Skeletal muscle cell (primary cell): ENCODE data around the gene DYRK4.
"Not testable (repeated sequence)": the region's sequence is repeated elsewhere in the genome, so short reads cannot be mapped to it uniquely, and the experiment has no call there.

Experiments used
- DNase-seq: peaks from one replicate; pipeline ENCODE4 v3.0.0-alpha.2; 2010; ENCODE audit warnings: low read depth
- H3K4me3 ChIP-seq: 2 replicates; pipeline ENCODE4 v1.5.1; 2011; ENCODE audit warnings: low read depth, mild to moderate bottlenecking, control low read depth, low read length, moderate library complexity

Gene DYRK4, protein sequence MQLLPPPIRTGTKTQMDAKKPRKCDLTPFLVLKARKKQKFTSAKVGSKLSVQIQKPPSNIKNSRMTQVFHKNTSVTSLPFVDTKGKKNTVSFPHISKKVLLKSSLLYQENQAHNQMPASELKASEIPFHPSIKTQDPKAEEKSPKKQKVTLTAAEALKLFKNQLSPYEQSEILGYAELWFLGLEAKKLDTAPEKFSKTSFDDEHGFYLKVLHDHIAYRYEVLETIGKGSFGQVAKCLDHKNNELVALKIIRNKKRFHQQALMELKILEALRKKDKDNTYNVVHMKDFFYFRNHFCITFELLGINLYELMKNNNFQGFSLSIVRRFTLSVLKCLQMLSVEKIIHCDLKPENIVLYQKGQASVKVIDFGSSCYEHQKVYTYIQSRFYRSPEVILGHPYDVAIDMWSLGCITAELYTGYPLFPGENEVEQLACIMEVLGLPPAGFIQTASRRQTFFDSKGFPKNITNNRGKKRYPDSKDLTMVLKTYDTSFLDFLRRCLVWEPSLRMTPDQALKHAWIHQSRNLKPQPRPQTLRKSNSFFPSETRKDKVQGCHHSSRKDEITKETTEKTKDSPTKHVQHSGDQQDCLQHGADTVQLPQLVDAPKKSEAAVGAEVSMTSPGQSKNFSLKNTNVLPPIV

GRCh38 chr12:4562034-4562657, at the start of gene DYRK4:
Gene DYRK4, plus strand, starts transcription at chr12:4562208. Its CDS starts 38 bp downstream, at chr12:4562246.
- peak within 1 kb of the TSS; percentile 47 for H3K4me3 ChIP-seq
- DNase-seq: peak; percentile 42

DNA sequence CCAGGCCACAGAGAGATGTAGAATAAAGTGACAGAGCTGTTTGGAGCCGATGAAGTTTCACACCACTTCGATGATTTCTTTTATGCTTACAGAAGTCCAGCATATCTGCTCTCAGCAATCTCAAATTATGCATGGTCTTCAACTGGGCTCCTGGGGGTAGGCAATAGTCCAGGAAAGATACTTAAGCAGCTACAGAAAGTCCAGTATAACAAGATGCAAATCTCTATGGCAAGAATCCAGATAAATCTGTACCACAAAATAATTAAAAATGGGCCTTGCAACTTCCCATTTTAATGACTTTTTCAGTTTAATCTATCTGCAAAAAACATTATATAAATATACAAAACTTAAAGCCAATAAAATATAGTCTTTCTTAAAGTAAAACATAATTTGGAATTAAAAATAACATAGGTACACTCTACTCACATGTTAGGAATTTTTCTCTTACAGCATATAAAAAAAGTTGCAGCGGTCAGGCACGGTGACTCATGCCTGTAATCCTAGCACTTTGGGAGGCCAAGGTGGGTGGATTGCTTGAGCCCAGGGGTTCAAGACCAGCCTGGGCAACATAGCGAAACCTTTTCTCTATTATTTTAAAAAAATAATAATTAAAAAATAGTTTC, 43.8 kb upstream of the DYRK4 start:
- H3K4me3 ChIP-seq: no peak overlapping the region
- peak; percentile 32 for DNase-seq

DNA sequence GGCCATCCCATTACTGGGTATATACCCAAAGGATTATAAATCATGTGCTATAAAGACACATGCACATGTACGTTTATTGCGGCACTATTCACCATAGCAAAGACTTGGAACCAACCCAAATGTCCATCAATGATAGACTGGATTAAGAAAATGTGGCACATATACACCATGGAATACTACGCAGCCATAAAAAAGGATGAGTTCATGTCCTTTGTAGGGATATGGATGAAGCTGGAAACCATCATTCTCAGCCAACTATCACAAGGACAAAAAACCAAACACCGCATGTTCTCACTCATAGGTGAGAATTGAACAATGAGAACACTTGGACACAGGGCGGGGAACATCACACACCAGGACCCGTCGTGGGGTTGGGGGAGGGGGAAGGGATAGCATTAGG, 38.6 kb upstream of the DYRK4 start:
- not testable (repeated sequence) for DNase-seq, H3K4me3 ChIP-seq

DNA sequence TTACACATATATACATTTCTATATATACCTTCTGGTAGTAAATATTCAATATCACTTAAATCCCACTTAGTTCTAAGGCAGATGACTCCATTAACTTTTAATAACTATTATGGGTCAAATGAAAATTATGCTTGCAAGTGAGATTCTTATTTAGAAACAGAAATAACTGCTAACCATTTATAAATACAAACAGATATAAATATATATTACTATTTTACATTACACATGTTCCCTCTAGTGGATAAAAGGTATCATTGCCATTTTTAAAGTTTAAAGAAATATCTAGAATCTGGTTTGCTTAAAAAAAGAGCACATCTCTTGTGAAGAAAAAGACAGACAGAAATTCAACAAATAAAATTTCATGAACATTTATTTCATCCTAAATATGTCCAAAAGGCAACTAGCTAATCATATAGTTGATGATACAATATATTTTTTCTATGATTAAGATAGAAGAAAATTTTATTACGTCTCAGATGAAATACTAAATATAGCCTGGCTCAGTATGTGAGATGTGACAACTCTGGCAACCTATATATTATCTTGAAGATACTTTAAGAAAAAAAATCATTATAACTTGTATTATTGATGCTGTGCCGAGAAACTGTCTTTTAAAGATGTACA, 35.0 kb upstream of the DYRK4 start:
- no peak for DNase-seq

GRCh38 chr12:4530160-4530559, 31.8 kb upstream of the DYRK4 start:
- no peak overlapping the region for H3K4me3 ChIP-seq

More for the DNA sequence above, 35.0 kb upstream of the DYRK4 start:
- no peak overlapping the region for H3K4me3 ChIP-seq

GRCh38 chr12:4530982-4531586, 30.9 kb upstream of the DYRK4 start:
- H3K4me3 ChIP-seq: no peak overlapping the region
- no peak for DNase-seq

More at GRCh38 chr12:4530160-4530559, 31.8 kb upstream of the DYRK4 start:
- no peak for DNase-seq

- DNase-seq: no peak
- no peak overlapping the region for H3K4me3 ChIP-seq
Observed at GRCh38 chr12:4535092-4535491, 26.9 kb upstream of the DYRK4 start.

DNA sequence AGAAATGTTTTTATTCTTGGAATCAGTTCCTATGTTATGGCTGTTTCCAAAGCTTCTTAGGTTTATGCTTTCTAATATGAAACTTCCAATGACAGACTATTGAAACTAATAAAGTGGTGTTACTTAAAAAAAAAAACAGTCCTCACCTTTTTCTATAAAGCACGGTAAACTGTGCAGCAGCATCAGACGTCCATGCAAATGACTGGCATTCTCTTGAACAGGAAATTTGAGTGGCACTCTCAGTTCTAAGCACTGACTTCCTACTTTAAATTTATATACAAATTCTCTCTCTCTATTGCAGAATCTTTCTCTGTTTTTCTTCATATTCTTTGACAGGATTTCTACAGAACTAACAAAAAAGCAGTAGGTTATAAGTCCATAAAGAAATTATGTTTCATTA, 26.1 kb upstream of the DYRK4 start:
- no peak for DNase-seq

GRCh38 chr12:4538207-4539160, 23.5 kb upstream of the DYRK4 start, which contains the start of gene RAD51AP1:
Gene RAD51AP1, plus strand, starts transcription at chr12:4538890. Its CDS starts 50 bp downstream, at chr12:4538940.
- peak; percentile 94 for DNase-seq
- peak within 1 kb of the TSS; percentile 99 for H3K4me3 ChIP-seq

More for the DNA sequence above, 26.1 kb upstream of the DYRK4 start:
- no peak overlapping the region for H3K4me3 ChIP-seq

- DNase-seq: no peak
- peak overlapping the region; percentile 99 for H3K4me3 ChIP-seq
Observed at GRCh38 chr12:4539167-4539870, 22.7 kb upstream of the DYRK4 start.

- H3K4me3 ChIP-seq: no peak overlapping the region
- DNase-seq: no peak
Observed at GRCh38 chr12:4540170-4540569, 21.8 kb upstream of the DYRK4 start.

GRCh38 chr12:4540638-4541037, 21.4 kb upstream of the DYRK4 start:
- DNase-seq: no peak
- no peak overlapping the region for H3K4me3 ChIP-seq

GRCh38 chr12:4545195-4545594, 16.8 kb upstream of the DYRK4 start:
- H3K4me3 ChIP-seq: no peak overlapping the region
- no peak for DNase-seq

- DNase-seq: no peak
- no peak overlapping the region for H3K4me3 ChIP-seq
Observed at GRCh38 chr12:4552191-4552590, 9.8 kb upstream of the DYRK4 start.

DNA sequence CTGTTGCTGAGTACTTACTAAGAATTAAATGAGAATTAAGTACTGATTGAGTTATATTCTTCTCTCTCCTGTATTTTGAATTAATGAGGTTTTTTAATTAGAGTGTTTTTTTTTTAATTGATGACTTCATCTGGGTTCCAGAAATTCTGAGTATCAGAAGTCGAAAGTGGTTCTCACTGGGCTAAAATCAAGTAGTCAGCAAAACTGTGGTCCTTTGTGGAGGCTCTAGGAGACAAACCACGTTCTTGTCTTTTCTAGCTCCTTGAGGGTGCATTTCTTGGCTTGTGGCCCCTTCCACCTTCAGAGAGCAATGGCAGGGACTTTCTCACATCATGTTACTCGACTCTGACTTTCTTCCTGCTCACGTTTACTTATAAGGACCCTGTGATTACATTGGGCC, 8.1 kb upstream of the DYRK4 start:
- DNase-seq: no peak

GRCh38 chr12:4555804-4556203, 6.2 kb upstream of the DYRK4 start:
- no peak overlapping the region for H3K4me3 ChIP-seq
- DNase-seq: no peak

More for the DNA sequence above, 8.1 kb upstream of the DYRK4 start:
- no peak overlapping the region for H3K4me3 ChIP-seq

- no peak overlapping the region for H3K4me3 ChIP-seq
- no peak for DNase-seq
Observed at GRCh38 chr12:4556735-4557530, 5.1 kb upstream of the DYRK4 start.
